ENCODE measurements around the gene MAP1B. TPM values are rescaled to one million over a fixed set of nuclear protein-coding genes. Genes with fewer than 3 reads are reported as not detected.
"Not testable (repeated sequence)": the region's sequence is repeated elsewhere in the genome, so short reads cannot be mapped to it uniquely, and the experiment has no call there.

Gene MAP1B
- total RNA-seq, 1 donor from 2014 or later = 22.4 TPM

GRCh38 chr5:72166070-72166979 is 59.0 kb downstream of the MAP1B start:
- Histone ChIP-seq H3K4me3 (ENCODE audit: low read length in 3 of 3) (peak overlapping the region in 1 of 3 donors; percentile 20), H3K27me3 (ENCODE audit: control insufficient read depth in 3 of 3, insufficient read depth in 3 of 3, low read length in 3 of 3) (no peaks in the 10 kb centered on the region), H3K9me3 (ENCODE audit: control insufficient read depth in 3 of 3, low read length in 3 of 3) (no peaks in the 10 kb centered on the region), H3K4me1 (ENCODE audit: control insufficient read depth in 3 of 3, insufficient read depth in 3 of 3, low read length in 3 of 3) (peaks cover 4 to 11% (median 4%) of the 10 kb centered on the region in 3 donors), H3K27ac (ENCODE audit: low read depth, low read length) (peak overlapping the region; percentile 9), H3K9ac (ENCODE audit: low read depth in 1 of 3, low read length in 3 of 3) (no peak overlapping the region), H3K36me3 (ENCODE audit: control insufficient read depth in 3 of 3, insufficient read depth in 3 of 3, low read length in 3 of 3) (no peaks in the 10 kb centered on the region)

DNA sequence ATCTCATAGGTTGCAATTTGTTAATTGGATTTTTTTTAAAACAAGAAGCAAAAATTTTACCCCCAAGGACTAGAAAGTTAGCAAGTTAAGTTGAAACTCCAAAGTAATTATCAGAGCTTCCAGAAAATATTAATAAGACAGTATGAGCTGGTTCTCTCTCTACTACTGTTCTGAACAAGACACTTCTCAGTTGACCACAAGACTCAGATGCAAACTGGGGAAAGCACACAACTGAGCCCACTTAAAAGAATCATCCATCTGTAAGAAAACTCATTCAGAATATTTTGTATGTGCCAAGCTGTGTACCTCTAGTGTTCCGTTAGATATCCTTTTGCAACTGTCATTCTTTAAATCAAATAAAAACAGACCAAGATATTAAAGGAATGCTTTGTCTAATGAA is 60.0 kb downstream of the MAP1B start:
- Histone ChIP-seq H3K4me3 (ENCODE audit: low read length in 3 of 3) (no peak overlapping the region), H3K27ac (ENCODE audit: low read depth, low read length) (peak overlapping the region; percentile 9), H3K9ac (ENCODE audit: low read depth in 1 of 3, low read length in 3 of 3) (no peak overlapping the region), H3K9me3 (ENCODE audit: control insufficient read depth in 3 of 3, low read length in 3 of 3) (no peaks in the 10 kb centered on the region), H3K4me1 (ENCODE audit: control insufficient read depth in 3 of 3, insufficient read depth in 3 of 3, low read length in 3 of 3) (peaks cover 4 to 11% (median 4%) of the 10 kb centered on the region in 3 donors), H3K36me3 (ENCODE audit: control insufficient read depth in 3 of 3, insufficient read depth in 3 of 3, low read length in 3 of 3) (no peaks in the 10 kb centered on the region), H3K27me3 (ENCODE audit: control insufficient read depth in 3 of 3, insufficient read depth in 3 of 3, low read length in 3 of 3) (no peaks in the 10 kb centered on the region)

DNA sequence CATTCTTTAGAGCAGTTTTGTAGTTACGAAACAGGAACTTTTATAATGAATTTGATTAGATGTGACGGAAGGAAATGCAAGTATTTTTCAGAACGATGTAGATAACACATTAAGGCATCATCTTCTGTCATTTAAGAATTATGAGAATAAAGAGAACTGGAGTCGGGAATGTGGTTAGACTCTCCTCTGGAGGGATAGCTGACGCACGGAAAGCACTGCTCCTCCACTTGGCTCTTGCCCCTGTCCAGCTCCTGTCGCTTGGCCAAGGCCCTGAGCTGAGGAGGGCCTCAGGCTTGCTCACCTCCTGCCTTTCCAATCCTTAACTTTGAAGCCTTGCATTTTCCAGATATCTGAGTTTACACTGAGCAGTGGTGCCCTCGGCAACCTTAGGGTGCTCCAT is 60.5 kb downstream of the MAP1B start:
- no peak overlapping the region for H3K27ac ChIP-seq (ENCODE audit: low read depth, low read length)

GRCh38 chr5:72170101-72170500 is 62.8 kb downstream of the MAP1B start:
- H3K4me1 ChIP-seq (ENCODE audit: control insufficient read depth in 3 of 3, insufficient read depth in 3 of 3, low read length in 3 of 3) = peaks cover 4 to 11% (median 4%) of the 10 kb centered on the region in 3 donors
- no peaks in the 10 kb centered on the region for H3K27me3 ChIP-seq (ENCODE audit: control insufficient read depth in 3 of 3, insufficient read depth in 3 of 3, low read length in 3 of 3)
- H3K9me3 ChIP-seq (ENCODE audit: control insufficient read depth in 3 of 3, low read length in 3 of 3) = no peaks in the 10 kb centered on the region
- no peak overlapping the region for H3K27ac ChIP-seq (ENCODE audit: low read depth, low read length)
- H3K4me3 ChIP-seq (ENCODE audit: low read length in 3 of 3) = no peak overlapping the region
- H3K9ac ChIP-seq (ENCODE audit: low read depth in 1 of 3, low read length in 3 of 3) = no peak overlapping the region
- H3K36me3 ChIP-seq (ENCODE audit: control insufficient read depth in 3 of 3, insufficient read depth in 3 of 3, low read length in 3 of 3) = no peaks in the 10 kb centered on the region

More for the DNA sequence above, 60.5 kb downstream of the MAP1B start:
- Histone ChIP-seq H3K4me1 (ENCODE audit: control insufficient read depth in 3 of 3, insufficient read depth in 3 of 3, low read length in 3 of 3) (peaks cover 4 to 11% (median 4%) of the 10 kb centered on the region in 3 donors), H3K9ac (ENCODE audit: low read depth in 1 of 3, low read length in 3 of 3) (no peak overlapping the region), H3K9me3 (ENCODE audit: control insufficient read depth in 3 of 3, low read length in 3 of 3) (no peaks in the 10 kb centered on the region), H3K4me3 (ENCODE audit: low read length in 3 of 3) (no peak overlapping the region), H3K36me3 (ENCODE audit: control insufficient read depth in 3 of 3, insufficient read depth in 3 of 3, low read length in 3 of 3) (no peaks in the 10 kb centered on the region), H3K27me3 (ENCODE audit: control insufficient read depth in 3 of 3, insufficient read depth in 3 of 3, low read length in 3 of 3) (no peaks in the 10 kb centered on the region)

GRCh38 chr5:72171181-72171580 is 63.9 kb downstream of the MAP1B start:
- not testable (repeated sequence) for H3K27me3 ChIP-seq (ENCODE audit: control insufficient read depth in 3 of 3, insufficient read depth in 3 of 3, low read length in 3 of 3); H3K27ac ChIP-seq (ENCODE audit: low read depth, low read length); H3K4me3 ChIP-seq (ENCODE audit: low read length in 3 of 3); H3K4me1 ChIP-seq (ENCODE audit: control insufficient read depth in 3 of 3, insufficient read depth in 3 of 3, low read length in 3 of 3); H3K9me3 ChIP-seq (ENCODE audit: control insufficient read depth in 3 of 3, low read length in 3 of 3); H3K36me3 ChIP-seq (ENCODE audit: control insufficient read depth in 3 of 3, insufficient read depth in 3 of 3, low read length in 3 of 3); H3K9ac ChIP-seq (ENCODE audit: low read depth in 1 of 3, low read length in 3 of 3)

GRCh38 chr5:72171667-72172066 is 64.4 kb downstream of the MAP1B start:
- no peaks in the 10 kb centered on the region for H3K9me3 ChIP-seq (ENCODE audit: control insufficient read depth in 3 of 3, low read length in 3 of 3)
- H3K9ac ChIP-seq (ENCODE audit: low read depth in 1 of 3, low read length in 3 of 3) = no peak overlapping the region
- H3K27ac ChIP-seq (ENCODE audit: low read depth, low read length) = no peak overlapping the region
- H3K27me3 ChIP-seq (ENCODE audit: control insufficient read depth in 3 of 3, insufficient read depth in 3 of 3, low read length in 3 of 3) = no peaks in the 10 kb centered on the region
- H3K4me3 ChIP-seq (ENCODE audit: low read length in 3 of 3) = no peak overlapping the region
- H3K4me1 ChIP-seq (ENCODE audit: control insufficient read depth in 3 of 3, insufficient read depth in 3 of 3, low read length in 3 of 3) = peaks cover 0 to 4% (median 0%) of the 10 kb centered on the region in 3 donors
- peaks cover 0 to 1% (median 0%) of the 10 kb centered on the region in 3 donors for H3K36me3 ChIP-seq (ENCODE audit: control insufficient read depth in 3 of 3, insufficient read depth in 3 of 3, low read length in 3 of 3)

GRCh38 chr5:72172786-72173185 is 65.5 kb downstream of the MAP1B start:
- no peak overlapping the region for H3K9ac ChIP-seq (ENCODE audit: low read depth in 1 of 3, low read length in 3 of 3)
- H3K27ac ChIP-seq (ENCODE audit: low read depth, low read length) = no peak overlapping the region

DNA sequence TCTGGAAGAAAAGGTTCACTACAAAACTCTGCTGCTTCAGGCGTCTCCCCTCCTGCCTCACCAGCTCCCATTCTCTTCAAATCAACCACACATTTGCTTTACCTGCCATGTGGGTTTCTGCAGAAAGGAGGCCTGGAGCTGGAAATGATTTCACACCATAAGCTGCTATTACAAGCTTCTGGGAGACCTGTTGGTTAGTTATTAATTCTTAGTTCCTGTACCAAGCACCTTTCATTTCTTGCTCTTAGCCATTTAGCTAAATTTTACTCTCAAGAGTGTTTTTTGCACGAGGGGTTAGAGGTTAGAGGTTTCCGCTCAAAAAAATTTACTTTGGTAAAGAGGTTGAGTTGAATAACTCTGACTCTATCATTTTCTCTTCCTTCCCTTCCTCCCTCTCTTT is 70.3 kb downstream of the MAP1B start:
- Histone ChIP-seq H3K27me3 (ENCODE audit: control insufficient read depth in 3 of 3, insufficient read depth in 3 of 3, low read length in 3 of 3) (peaks cover 0 to 14% (median 10%) of the 10 kb centered on the region in 3 donors), H3K4me3 (ENCODE audit: low read length in 3 of 3) (no peak overlapping the region), H3K36me3 (ENCODE audit: control insufficient read depth in 3 of 3, insufficient read depth in 3 of 3, low read length in 3 of 3) (peaks cover 0 to 1% (median 0%) of the 10 kb centered on the region in 3 donors), H3K9me3 (ENCODE audit: control insufficient read depth in 3 of 3, low read length in 3 of 3) (no peaks in the 10 kb centered on the region), H3K27ac (ENCODE audit: low read depth, low read length) (no peak overlapping the region), H3K4me1 (ENCODE audit: control insufficient read depth in 3 of 3, insufficient read depth in 3 of 3, low read length in 3 of 3) (peaks cover 8 to 11% (median 10%) of the 10 kb centered on the region in 3 donors), H3K9ac (ENCODE audit: low read depth in 1 of 3, low read length in 3 of 3) (no peak overlapping the region)

More at GRCh38 chr5:72172786-72173185, 65.5 kb downstream of the MAP1B start:
- no peaks in the 10 kb centered on the region for H3K27me3 ChIP-seq (ENCODE audit: control insufficient read depth in 3 of 3, insufficient read depth in 3 of 3, low read length in 3 of 3)
- H3K4me1 ChIP-seq (ENCODE audit: control insufficient read depth in 3 of 3, insufficient read depth in 3 of 3, low read length in 3 of 3) = peaks cover 0 to 3% (median 0%) of the 10 kb centered on the region in 3 donors
- no peak overlapping the region for H3K4me3 ChIP-seq (ENCODE audit: low read length in 3 of 3)
- peaks cover 0 to 1% (median 0%) of the 10 kb centered on the region in 3 donors for H3K36me3 ChIP-seq (ENCODE audit: control insufficient read depth in 3 of 3, insufficient read depth in 3 of 3, low read length in 3 of 3)
- no peaks in the 10 kb centered on the region for H3K9me3 ChIP-seq (ENCODE audit: control insufficient read depth in 3 of 3, low read length in 3 of 3)

- Histone ChIP-seq H3K9ac (ENCODE audit: low read depth in 1 of 3, low read length in 3 of 3) (peak overlapping the region in 1 of 3 donors; percentile 19), H3K27me3 (ENCODE audit: control insufficient read depth in 3 of 3, insufficient read depth in 3 of 3, low read length in 3 of 3) (peaks cover 4 to 18% (median 15%) of the 10 kb centered on the region in 3 donors), H3K4me1 (ENCODE audit: control insufficient read depth in 3 of 3, insufficient read depth in 3 of 3, low read length in 3 of 3) (peaks cover 8 to 11% (median 10%) of the 10 kb centered on the region in 3 donors), H3K36me3 (ENCODE audit: control insufficient read depth in 3 of 3, insufficient read depth in 3 of 3, low read length in 3 of 3) (peaks cover 0 to 1% (median 0%) of the 10 kb centered on the region in 3 donors), H3K9me3 (ENCODE audit: control insufficient read depth in 3 of 3, low read length in 3 of 3) (no peaks in the 10 kb centered on the region), H3K4me3 (ENCODE audit: low read length in 3 of 3) (peak overlapping the region; percentile 30 to 61 (median 35)), H3K27ac (ENCODE audit: low read depth, low read length) (peak overlapping the region; percentile 69)
These were observed 71.9 kb downstream of the MAP1B start for GRCh38 chr5:72179028-72179815.
